Stimulated activated CD4-positive, alpha-beta T cell treated with anti-CD3 and anti-CD28 coated beads, TNF-alpha, amount 100 ng/mL, for 48 hours (primary cell): ENCODE measurements around the gene CTIF.

Experiments
- DNase-seq, 3 donors: peaks; one replicate each; pipeline ENCODE4 v3.0.0-alpha.2; 2020; ENCODE audit warnings: low read depth in 3 of 3

Gene CTIF

DNA sequence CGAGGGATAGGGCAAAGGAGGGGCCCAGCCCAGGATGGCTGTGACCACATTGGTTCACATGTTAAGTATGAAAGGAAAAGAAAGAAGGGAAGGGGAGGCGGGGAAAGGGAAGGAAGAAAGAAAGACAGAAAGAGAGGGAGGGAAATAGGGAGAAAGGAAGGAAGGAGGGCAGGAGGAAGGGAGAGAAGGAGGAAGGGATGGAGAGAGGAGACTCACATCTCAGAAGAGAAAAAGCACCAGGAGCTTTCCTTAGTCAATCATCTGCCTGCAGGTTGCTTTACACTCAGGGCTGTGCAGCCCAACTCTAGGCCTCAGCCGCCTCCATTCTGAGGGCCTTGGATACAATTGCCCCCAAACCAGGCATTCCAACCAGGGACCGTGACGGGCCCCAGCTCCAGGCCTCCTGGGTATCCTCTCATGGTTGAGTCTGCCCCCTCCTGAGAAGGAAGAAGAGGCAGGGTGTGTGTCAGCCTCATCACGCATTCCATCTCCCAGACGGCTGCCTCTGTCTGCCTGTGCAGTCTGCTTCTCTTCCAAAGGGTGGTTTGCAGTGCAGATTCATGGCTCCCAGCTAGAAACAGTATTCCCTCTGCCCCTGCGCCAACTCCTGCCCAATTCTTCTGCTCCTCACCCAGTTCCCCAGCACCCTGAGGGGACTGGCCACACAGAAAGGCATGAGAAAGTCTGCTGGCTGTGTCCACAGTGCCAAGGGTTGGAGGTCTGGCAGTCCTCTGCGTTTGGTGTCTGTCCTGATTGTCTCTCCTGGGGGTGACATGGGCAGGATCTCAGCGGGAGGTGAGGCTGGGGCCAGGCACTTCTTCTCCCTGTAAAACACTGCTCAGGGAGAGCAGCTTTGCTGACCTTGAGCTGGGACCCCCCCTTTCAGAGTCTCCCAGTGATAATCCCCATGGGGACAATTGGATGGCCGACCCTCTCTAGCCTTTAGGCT lies 248.6 kb downstream of the CTIF start:
- no peak for DNase-seq

DNA sequence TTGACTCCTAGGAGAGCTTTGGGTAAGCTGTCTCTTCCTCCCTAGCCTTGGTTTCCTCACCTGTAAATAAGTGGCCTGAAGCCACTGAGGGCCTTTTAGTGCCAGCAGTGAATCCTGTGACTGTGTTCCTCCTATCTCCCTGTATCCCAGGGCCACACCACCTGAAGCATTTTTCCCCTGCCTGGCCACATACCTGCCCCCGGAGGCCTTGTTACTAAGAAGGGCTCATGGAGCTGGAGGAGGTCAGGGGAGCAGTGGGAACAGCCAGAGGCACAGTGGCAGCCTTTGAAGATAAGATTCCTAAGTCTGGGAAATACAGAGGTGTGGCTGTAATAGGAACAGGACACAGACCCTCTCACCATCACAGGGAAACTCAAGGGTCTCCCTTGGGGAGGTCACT lies 249.5 kb downstream of the CTIF start:
- no peak for DNase-seq

DNA sequence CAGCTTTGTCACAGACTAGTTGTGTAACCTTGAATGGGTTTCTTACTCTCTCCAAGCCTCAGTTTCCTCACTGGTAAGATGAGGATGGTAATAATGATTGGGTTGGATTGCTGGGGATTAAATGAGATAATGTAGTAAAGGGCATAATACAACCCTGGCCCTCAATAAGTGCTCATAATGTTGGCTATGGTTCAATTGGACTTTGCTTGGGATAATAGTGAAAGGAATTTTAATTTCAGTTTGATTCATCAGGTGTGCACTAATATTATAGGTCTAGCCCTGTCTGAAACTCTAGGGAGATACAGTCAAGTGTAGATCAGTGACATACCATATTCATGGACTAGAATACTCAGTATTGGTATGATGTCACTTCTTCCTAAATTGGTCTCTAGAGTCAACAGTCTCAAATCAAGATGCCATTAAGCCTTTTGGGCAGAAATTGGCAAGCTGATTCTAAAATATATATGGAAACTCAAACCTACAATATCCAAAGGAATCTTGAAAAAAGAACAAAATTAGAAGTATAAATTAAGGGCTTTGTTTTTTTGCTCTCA lies 250.5 kb downstream of the CTIF start:
- DNase-seq: no peak

DNA sequence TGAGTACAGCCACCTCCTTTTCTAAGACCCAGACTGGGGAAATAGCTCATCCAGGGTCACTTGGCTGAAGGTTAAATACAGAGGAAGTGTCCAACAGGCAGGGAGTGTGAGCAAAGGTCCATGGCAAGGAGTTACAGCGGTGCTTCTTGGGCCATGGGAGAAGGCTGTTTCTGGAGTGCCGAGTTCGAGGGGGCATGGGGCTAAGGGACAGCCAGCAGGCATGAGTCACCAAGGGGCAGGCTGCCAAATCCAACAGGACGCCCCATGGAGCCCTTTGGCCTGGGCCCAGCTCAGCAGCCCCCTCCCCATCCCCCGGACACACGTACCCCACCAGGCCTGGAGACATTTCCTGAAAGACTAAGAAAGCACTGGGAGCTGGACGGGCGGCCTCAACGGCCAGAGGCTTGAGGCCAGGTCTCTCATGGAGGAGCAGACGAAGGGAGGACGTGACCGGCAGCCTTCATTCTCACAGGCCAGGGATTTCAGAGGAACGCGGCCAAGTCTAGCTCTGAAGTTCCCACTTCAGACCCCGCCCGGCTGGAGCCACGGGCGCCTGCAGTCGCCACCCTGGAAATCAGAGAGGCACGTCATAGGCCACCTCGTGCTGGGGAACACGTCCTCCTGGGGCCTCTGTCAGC lies 251.5 kb downstream of the CTIF start:
- DNase-seq: no peak

DNA sequence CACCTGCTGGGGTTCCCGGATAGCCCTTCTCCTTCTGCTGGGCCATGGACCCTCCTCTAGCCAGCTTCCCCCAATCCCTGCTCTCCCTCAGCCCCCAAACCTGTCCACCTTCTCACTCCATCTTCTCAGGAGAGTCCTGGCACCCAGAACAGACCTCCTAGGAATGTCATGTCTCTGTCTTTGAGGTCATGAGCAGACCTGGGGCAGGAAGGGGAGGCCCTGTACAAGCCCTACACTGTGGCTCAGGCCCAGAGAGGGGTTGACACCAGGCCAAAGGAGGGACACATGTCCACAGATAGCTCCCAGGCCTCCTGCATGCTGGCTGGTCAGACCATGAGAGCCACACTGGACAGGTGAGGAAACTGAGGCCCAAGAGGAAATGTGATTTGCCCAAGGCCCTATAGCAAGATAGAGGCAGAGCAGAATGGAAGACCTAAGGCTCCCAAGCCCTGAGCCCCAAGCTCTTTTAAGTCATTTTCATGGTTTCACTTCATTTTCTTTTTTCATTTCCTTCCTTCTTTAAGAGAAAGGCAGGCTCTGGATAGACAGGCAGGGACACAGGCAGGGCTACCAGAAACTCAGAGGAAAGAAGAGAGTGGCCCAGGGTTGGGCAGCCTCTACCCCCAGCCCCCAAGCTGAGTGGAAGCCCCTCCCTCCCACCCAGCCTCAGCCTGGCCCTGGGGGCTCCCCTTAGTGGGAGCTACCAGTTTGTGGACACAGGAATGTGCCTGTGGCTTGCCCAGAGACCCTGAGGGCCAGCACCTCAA lies 252.2 kb downstream of the CTIF start:
- DNase-seq: no peak

DNA sequence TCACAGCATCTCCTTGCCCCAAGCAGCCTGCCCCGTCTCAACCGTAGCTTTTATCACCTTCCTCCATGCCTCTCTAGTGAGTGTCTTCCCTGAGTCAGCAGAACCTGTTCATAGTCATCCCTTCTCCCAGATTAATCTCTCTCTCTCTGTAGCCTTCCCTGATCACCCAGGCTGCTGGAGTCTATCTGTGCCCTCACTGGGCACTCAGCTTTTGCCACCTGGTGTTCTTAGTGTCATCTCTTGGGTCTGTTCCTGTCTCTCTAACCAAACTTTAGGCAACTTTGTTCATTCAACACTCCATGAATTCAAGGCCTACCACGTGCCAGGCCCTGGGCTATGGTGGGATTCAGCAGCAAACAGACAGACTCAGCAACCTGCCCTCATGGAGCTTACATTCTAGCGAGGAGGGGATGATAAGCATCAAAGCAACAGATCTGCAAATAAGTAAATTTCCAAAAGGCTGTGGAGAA lies 252.8 kb downstream of the CTIF start:
- no peak for DNase-seq

DNA sequence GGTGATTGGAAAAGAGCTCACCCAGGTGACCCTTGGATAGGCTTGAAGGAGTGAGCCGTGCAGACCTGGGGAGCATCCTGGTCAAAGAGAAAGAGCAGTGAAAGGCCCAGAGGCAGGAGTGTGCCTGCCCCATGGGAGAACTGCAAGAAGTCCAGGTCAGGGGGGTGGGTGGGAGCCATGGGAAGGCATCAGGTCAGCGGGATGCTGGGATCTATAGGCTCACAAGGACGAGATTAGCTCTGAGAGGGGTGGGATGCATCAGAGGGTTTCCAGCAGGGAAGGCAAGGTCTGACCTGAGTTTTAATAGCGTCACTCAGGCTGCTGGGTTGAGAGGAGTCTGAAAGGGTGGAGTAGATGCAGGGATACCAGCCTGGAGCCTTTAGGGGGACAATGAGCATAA lies 253.3 kb downstream of the CTIF start:
- no peak for DNase-seq

DNA sequence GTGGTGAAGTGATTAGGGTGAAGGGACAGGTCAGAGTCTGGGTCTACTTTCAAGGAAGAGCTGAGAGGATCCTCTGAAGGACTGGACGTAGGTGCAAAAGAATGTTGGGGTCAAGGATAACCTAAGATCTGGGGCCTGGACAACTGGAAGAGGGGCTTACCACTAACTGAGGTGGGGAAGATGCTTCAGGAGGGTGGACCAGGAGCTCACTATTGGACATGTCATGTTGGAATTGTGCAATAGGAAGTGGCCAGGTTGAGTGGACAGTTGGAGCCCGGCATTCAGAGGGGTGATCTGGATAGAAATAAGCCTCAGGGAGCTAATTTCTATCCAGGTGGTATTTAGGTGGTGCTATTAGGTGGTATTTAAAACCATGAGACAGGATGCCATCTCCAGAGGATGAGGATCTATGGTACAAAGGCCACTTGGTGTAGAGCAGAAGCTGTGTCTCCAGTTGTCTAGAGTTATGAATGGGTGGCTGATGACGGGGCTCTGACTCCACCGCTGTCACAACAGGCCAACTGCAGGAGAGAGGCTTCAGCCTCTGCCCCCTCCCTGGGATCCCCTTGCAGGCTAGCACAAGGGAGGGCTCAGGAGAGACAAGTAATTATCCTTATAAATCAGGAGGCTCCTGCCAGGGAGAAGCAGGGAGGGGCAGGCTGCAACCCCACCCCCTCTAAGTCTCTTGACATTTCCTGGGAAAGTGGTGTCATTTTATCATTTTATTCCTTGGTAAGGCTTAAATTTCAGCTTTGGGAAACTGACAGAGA lies 254.0 kb downstream of the CTIF start:
- DNase-seq: no peak

DNA sequence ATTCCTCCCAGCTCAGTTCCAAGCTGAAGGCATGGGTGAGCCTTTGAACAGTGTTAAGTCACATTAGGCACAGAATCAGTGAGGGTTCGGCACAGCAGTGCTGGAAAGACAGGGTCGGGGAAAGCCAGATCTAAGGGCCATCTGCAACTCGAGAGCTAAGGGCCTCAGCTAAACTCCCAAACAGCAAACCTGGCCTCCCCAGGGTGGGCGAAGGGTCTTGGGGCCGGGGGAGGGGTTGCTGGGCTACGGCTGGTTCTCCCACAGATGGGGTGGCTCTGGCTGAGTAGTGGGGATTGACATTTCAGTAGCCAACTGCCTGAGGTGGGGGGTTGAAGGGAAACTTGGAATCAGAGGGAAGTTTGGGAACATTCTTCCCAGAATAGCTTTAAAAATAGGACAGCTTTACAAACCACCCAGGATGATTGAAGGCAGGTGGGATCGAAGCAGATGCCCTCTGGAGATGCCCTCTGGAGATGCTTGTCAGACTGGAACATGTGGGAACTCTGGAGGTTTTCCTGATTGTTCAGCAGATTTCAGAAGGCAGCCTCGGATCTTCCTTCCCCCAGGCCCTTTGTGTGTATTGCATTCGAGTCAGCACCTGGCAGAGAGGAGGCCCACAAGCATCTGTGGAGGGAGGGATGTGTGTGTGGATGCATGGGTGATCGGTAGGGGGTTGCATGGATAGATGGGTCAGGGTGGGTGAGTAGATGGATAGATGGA lies 255.6 kb downstream of the CTIF start:
- DNase-seq: no peak

DNA sequence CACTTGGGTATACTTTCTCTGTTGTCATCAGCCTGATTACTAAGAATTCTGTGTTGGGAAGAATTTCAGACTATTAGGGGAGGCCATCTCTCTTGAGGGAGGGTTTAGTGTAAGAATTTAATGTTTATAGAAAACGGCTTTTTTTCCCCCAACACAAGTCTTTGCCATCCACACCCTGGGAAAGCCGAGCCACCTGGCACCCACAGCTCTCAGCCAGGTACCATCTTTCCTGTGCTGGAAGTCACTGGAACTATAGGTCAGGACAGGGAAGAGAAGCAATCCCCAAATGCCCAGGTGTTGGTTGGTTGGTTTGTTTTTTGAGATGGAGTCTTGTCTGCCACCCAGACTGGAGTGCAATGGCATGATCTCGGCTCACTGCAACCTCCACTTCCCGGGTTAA lies 256.9 kb downstream of the CTIF start:
- no peak for DNase-seq

DNA sequence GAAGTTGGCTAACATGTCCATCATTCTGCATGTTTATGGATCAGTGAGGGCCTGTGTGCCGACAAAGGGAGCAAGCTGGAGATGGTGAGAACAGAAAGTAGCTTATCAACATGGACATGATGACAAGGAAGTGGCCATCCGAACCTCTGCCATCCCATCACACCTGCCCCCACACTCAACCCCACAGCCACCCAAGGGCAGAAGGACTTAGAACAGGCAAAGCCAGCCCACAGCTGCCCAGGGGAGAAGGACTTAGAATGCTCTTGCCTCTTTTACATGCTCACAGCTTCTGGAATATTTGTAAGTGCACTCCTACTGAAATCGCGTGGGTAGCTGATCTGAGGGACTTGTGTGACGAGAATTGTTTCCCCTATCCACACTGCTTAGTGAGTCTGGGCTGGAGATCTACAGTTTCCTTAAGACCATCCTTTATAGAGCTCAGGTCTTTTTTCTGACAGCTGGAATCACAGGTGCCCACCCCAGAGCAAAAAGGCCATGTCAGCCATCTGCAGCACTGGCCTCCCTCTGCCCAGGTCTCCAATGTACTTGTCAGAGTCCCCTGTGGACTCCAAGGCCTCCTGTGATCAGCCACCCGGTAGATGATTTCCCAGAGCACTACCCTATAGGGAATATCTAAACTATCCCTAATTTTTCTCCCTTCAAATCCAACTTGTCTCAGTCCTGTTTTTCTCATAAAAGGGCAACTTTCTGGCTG lies 257.8 kb downstream of the CTIF start:
- no peak for DNase-seq

DNA sequence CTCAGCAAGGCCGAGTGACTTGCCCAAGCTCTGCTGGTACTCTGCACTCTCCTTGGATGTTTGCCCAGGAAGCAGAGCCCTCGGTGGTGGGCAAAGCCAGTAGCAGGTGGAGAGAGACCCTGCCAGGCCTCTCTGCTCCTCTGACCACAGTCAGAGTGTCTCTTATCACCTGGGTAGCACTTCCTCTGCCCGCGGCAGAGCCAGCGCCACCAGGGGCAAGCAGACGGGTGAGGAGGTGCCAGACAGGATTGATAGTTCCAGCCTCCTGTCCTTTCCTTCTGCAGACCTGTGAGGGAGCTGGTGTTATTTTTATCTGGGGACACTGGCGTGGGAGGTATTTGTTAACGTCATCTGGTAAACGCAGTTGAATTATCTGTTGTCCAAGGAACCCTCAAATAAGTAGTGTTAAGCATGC lies 259.0 kb downstream of the CTIF start:
- DNase-seq: no peak

DNA sequence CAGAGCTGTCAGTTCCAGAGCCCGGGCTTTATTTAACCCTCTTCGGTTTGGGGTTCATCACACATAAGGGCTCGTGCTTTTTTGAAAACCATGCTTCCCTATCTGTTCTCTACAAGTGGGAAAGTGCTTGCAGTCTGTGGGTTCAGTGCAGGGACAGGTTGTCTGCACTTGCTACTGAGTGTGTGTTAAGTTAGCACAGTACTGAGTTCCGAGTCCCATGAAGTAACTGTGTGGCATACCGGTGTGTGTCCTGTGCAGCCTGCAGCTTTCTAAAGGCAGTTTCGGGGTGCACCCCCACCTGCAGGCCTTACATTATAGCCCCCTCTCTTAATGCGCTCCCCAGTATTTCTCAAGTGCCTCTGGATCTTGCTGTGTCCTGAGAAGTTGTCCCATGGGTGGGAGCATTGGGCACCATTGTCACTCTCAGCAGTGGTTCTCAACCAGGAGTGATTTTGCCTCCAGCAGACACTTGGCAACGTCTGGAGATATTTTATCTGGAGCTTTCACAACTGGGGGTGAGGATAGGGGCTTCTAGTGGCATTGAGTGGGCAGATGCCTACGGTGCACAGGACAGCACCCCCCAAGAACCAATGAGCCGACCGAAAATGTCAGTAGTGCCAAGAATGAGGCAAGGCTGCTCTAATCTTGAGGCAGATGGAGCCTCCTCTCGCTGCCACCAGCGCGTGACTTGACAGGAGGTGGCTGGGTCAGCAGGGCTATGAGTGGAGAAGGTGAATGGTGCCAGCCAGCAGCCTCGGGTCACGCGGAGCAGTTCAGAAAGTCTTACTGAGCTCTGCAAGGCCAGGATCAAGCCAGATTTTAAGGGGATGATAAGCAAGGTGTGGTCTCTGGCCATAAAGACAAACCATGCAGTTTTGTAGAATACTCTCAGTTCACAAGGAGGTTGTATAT lies 259.8 kb downstream of the CTIF start:
- no peak for DNase-seq

DNA sequence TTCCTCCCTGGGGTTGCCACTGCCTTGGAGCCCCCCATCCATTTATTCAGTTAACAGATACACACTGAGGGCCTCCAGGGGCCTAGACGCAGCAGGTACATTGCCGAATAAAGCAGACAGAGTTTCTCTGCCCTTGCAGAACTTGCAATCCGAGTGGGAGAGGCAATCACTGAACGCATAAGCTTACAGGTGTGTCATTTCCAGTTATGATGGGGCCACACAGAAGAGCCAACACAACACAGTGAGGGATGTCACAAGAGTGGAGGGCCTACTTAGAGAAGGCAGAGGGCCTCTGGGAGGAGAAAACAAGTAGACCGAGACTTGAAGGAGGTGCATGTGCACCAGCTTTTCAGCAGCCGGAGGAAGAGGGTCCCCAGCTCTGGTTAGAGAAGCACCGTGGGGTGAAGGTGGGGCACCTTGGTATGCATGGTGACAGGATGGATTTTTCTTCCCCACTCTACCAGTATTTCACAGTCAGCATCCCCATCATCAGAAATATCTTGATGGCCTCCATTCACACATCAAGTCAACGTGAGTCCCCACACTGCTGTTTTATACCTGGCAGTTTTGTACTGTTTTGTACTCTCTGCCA lies 261.0 kb downstream of the CTIF start:
- no peak for DNase-seq

DNA sequence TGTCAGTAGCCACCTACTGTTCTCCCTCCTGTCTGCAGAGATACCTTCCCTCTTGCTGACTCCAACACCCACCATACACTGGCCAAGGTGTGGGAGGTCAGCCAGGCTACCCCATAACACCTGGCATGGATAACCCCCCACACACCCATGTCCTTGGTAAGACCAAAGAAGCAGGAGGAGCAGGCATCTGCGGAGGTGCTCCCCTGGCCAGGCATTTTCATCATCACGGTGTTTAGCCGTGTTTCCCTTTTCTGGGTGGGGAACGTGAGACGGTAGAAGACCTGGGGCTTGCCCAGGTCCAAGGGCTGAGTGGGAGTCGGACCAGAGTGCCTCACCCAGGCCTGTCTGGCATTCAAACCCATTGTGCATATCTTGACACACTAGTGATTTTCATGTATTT lies 261.6 kb downstream of the CTIF start:
- DNase-seq: no peak

DNA sequence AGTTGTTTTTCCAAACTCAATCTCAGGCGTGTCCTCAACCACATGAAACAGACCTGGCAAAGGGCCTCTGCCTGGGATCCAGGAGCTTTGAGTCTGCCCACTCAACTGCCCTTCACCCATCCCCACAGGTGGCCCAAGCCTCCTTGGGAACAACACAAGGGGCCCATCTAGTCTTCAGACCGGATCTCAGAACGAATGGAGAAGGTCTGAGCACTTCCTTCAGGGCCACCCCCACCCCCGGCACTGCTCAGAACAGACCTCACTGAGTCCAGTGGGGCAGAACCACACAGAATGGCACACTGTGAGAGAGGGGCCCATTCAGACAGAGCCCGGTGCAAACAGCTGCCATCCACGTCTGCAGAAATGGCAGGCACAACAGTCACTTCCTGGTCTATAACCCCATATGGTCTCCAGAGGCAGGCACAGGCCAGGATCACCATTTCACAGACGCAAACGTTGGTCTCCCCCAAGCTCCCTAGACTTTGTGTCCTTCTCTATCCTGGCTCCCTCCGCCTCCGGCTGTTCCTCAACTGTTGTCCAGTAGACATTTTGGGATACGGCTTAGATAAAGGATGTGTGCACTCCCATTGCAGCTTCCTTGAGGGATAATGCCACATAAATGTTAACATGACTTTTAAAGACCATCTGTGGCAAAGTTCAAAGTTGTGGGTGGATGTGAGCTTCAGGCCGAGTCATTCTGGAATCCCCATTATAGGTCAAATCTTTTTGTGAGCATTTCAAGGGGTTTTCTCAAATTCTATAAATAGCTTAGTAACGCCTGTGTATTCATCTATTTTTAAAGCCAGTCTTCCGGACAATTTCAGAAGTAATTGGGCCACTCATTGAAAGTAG lies 262.3 kb downstream of the CTIF start:
- no peak for DNase-seq

DNA sequence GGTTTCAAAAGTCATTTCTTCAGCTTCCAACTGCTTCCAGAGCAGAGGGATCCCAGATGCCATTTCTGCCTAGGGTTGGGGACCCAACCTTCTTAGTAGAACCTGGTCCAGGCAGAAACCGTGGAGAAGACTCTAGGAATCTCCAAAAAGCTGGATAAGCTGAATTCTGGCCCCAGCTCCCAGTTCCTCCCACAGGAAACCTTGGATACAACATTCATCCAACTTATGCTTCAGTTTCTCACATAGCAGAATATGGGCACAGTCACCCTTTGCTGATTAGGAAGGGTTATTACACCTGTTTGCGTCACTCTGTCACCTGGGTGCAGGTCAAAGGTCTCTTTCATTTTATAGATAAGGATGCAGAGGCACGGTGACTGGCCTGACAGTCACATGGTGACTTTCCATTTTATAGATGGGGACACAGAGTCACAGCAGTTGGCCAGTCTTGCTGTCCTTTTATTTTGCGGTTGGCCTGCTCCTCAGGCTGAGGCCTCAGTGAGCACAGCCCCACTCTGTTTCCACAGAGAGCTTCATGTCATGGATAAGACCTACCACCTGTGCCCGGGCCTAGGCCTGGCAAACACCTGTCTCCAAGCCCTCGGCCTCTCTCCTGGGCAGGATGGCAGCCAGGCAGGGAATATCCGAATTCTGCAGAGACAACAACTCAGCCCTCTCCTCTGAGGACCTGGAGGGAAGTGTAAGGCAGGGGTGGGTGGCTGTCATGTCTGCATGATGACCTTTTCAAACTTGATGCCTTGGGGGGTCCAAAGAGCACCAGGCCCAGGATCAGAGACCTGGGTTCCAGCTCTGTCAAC lies 263.1 kb downstream of the CTIF start:
- no peak for DNase-seq
